K562 (cell line): ENCODE measurements around the gene ARHGAP24. TPM values are rescaled to one million over a fixed set of nuclear protein-coding genes. Genes with fewer than 3 reads are reported as not detected.

Source experiments
- ATAC-seq: fragments of 200-7000 bp; cut with Tn5 transposase; 3 replicates; pipeline ENCODE4 v1.9.1; 2020; ENCODE audit warnings: moderate library complexity
- BruUV-seq: library from RNA; stranded (reverse); fragments of 400-500 nt; replicated peaks from 2 replicates; lab custom pipeline; 2021; lab: Mats Ljungman, UMichigan
- CTCF ChIA-PET: fragments of 300-600 bp; formaldehyde crosslinking; extraction: SDS; loops from one replicate; lab custom pipeline; 2021; ENCODE audit warnings: low intra/inter-chr PET ratio; lab: Yijun Ruan, JAX
- POLR2A ChIA-PET: fragments of 300-600, 350-650 bp; sonication (Branson Sonifier 250); formaldehyde crosslinking; extraction: SDS; loops from one replicate; lab custom pipeline; 2021; ENCODE audit warnings: antibody characterized with exemption, inconsistent platforms; lab: Yijun Ruan, JAX
- DNase-seq, 4 experiments: peaks; one replicate each; pipeline versions ENCODE4 v3.0.0 to v3.0.0-alpha.2; 2011 to 2018; ENCODE audit warnings: low spot score in 3 of 4, mixed read lengths in 3 of 4; ENCODE audit errors: extremely low read depth in 1 of 4
- FAIRE-seq: peaks from 2 replicates; lab custom pipeline; 2011; peaks lifted over from hg19 to GRCh38; lab: Jason Lieb, UNC
- H2AFZ ChIP-seq: 2 replicates; pipeline ENCODE4 v1.6.0; 2011; ENCODE audit warnings: low read depth, low read length, control low read depth, inconsistent platforms
- H3K27ac ChIP-seq: fragments of 200-600 bp; 3 replicates; pipeline ENCODE4 v1.8.0; 2011; ENCODE audit warnings: low read depth, mild to moderate bottlenecking, control low read depth, inconsistent platforms, low read length, moderate library complexity, mixed read lengths; ENCODE audit errors: extremely low read depth
- H3K27me3 ChIP-seq, 2 experiments: fragments of 300-600 bp in 1 of 2; 2 replicates in 1 of 2; 3 replicates in 1 of 2; pipeline versions ENCODE4 v1.6.0 to v1.8.0; 2011; ENCODE audit warnings: inconsistent platforms in 2 of 2, low read length in 2 of 2, mild to moderate bottlenecking in 1 of 2, mixed read lengths in 1 of 2, moderate library complexity in 1 of 2; ENCODE audit not compliant: control insufficient read depth in 2 of 2, insufficient read depth in 2 of 2
- H3K36me3 ChIP-seq: fragments of 300-600 bp; 3 replicates; pipeline ENCODE4 v1.8.0; 2011; ENCODE audit warnings: mild to moderate bottlenecking, low read length, inconsistent platforms; ENCODE audit not compliant: control insufficient read depth, insufficient read depth
- H3K4me1 ChIP-seq, 2 experiments: fragments of 200-600 bp in 1 of 2; replicated peaks in 1 of 2; 2 replicates in 1 of 2; 3 replicates in 1 of 2; pipeline versions ENCODE4 v1.5.1 to v1.8.0; 2011; ENCODE audit warnings: inconsistent platforms in 2 of 2, low read length in 2 of 2, mild to moderate bottlenecking in 1 of 2, mixed read lengths in 1 of 2, moderate library complexity in 1 of 2; ENCODE audit not compliant: control insufficient read depth in 2 of 2, insufficient read depth in 2 of 2
- H3K4me2 ChIP-seq: 2 replicates; pipeline ENCODE4 v1.6.1; 2011; ENCODE audit warnings: low read length, control low read depth, inconsistent platforms, mixed read lengths; ENCODE audit not compliant: insufficient read depth
- H3K4me3 ChIP-seq: fragments of 200-600 bp; sonication (generic), shearing (Covaris generic); 2 replicates; pipeline ENCODE4 v1.5.1; 2016; ENCODE audit warnings: control low read depth, inconsistent platforms
- H3K79me2 ChIP-seq: fragments of 200-600 bp; 3 replicates; pipeline ENCODE4 v1.8.0; 2011; ENCODE audit warnings: low read length, inconsistent platforms; ENCODE audit not compliant: control insufficient read depth, insufficient read depth
- H3K9ac ChIP-seq, 2 experiments: 2 replicates each; pipeline versions ENCODE4 v1.6.0 to v1.6.1; 2011; ENCODE audit warnings: low read depth in 2 of 2, low read length in 2 of 2, control low read depth in 1 of 2, inconsistent platforms in 1 of 2, mild to moderate bottlenecking in 1 of 2, mixed read lengths in 1 of 2; ENCODE audit not compliant: insufficient read depth in 1 of 2
- H3K9me1 ChIP-seq: one replicate; pipeline ENCODE4 v1.6.0; 2011; ENCODE audit warnings: inconsistent platforms, mild to moderate bottlenecking, low read length, moderate library complexity; ENCODE audit not compliant: control insufficient read depth, insufficient read depth
- H3K9me3 ChIP-seq: replicated peaks from 2 replicates; pipeline ENCODE4 v1.5.1; 2011; ENCODE audit warnings: low read depth, low read length, inconsistent platforms; ENCODE audit not compliant: control insufficient read depth, insufficient read depth
- H4K20me1 ChIP-seq: replicated peaks from 2 replicates; pipeline ENCODE4 v1.6.1; 2011; ENCODE audit warnings: low read length, inconsistent platforms, mixed read lengths; ENCODE audit not compliant: control insufficient read depth, insufficient read depth
- AFF4 ChIP-seq: sonication (generic); formaldehyde crosslinking; IDR thresholded peaks from 2 replicates; pipeline ENCODE4 v1.8.0; 2023; ENCODE audit warnings: mild to moderate bottlenecking, missing genetic modification reagents
- BRF1 ChIP-seq: IDR thresholded peaks from 3 replicates; pipeline ENCODE4 v1.6.1; 2011; ENCODE audit warnings: borderline replicate concordance, mild to moderate bottlenecking; ENCODE audit not compliant: insufficient read length; ENCODE audit errors: extremely low read depth
- CBX2 ChIP-seq: fragments of 200-600 bp; sonication (generic); IDR thresholded peaks from one replicate; pipeline ENCODE4 v1.6.1; 2012; ENCODE audit warnings: mild to moderate bottlenecking, low read length, inconsistent platforms; ENCODE audit not compliant: insufficient read depth, poor library complexity, severe bottlenecking
- ESRRA ChIP-seq: fragments of 450-650 bp; IDR thresholded peaks from 2 replicates; pipeline ENCODE4 v1.6.1; 2014; ENCODE audit warnings: low read depth, mild to moderate bottlenecking, moderate library complexity, borderline replicate concordance
- FOXA3 ChIP-seq, 2 experiments: fragments of 450-650 bp in 1 of 2; sonication (generic) in 1 of 2; formaldehyde crosslinking; IDR thresholded peaks in 1 of 2; conservative IDR thresholded peaks in 1 of 2; 2 replicates each; pipeline versions ENCODE4 v1.4.0 to v1.8.0; 2020 to 2022; ENCODE audit warnings: mild to moderate bottlenecking in 2 of 2, missing genetic modification reagents in 1 of 2
- RBBP5 ChIP-seq: fragments of 200-600 bp; sonication (generic); IDR thresholded peaks from 2 replicates; pipeline ENCODE4 v1.6.1; 2012; ENCODE audit warnings: borderline replicate concordance, mild to moderate bottlenecking, low read length, control low read depth, inconsistent platforms; ENCODE audit not compliant: insufficient read depth, poor library complexity, severe bottlenecking
- SFPQ ChIP-seq: fragments of 200-400 bp; formaldehyde crosslinking; IDR thresholded peaks from 2 replicates; pipeline ENCODE4 v1.6.1; 2017; ENCODE audit warnings: mild to moderate bottlenecking, low read depth, low read length, moderate library complexity
- SMAD3 ChIP-seq: fragments of 450-650 bp; formaldehyde crosslinking; conservative IDR thresholded peaks from 2 replicates; pipeline ENCODE4 v1.4.0; 2020; ENCODE audit warnings: mild to moderate bottlenecking
- TFAM ChIP-seq: fragments of 250-450 bp; sonication (Bioruptor Pico); conservative IDR thresholded peaks from 2 replicates; pipeline ENCODE4 v1.5.0; 2021; ENCODE audit warnings: mild to moderate bottlenecking, moderate library complexity
- ZFP36 ChIP-seq: fragments of 150-350 bp; IDR thresholded peaks from 2 replicates; pipeline ENCODE4 v1.6.1; 2018; ENCODE audit warnings: low read length, low read depth; ENCODE audit not compliant: partially characterized antibody
- ZFPM2 ChIP-seq: fragments of 250-450 bp; sonication (Bioruptor Pico); IDR thresholded peaks from 2 replicates; pipeline ENCODE4 v1.5.1; 2022; ENCODE audit warnings: mild to moderate bottlenecking
- ZFX ChIP-seq: sonication (generic); formaldehyde crosslinking; IDR thresholded peaks from 2 replicates; pipeline ENCODE4 v1.8.0; 2022; ENCODE audit warnings: mild to moderate bottlenecking, missing genetic modification reagents, moderate library complexity
- ZNF121 ChIP-seq: sonication (generic); formaldehyde crosslinking; conservative IDR thresholded peaks from 2 replicates; pipeline ENCODE4 v1.8.0; 2022; ENCODE audit warnings: missing genetic modification reagents
- ZNF175 ChIP-seq: fragments of 200-800 bp; sonication (Bioruptor generic); IDR thresholded peaks from 2 replicates; pipeline ENCODE4 v1.6.1; 2016; ENCODE audit warnings: low read depth, mild to moderate bottlenecking, missing genetic modification characterization, missing compliant biosample characterization
- ZNF212 ChIP-seq: fragments of 450-650 bp; formaldehyde crosslinking; IDR thresholded peaks from 2 replicates; pipeline ENCODE4 v1.4.0; 2020; ENCODE audit warnings: mild to moderate bottlenecking
- ZNF778 ChIP-seq: fragments of 450-650 bp; formaldehyde crosslinking; IDR thresholded peaks from 2 replicates; pipeline ENCODE4 v1.4.0; 2020; ENCODE audit warnings: mild to moderate bottlenecking, moderate library complexity
- WGBS: fragments of 100-300 bp; shearing (Covaris generic); methylation state at CpG from one replicate; pipeline ENCODE4 v1.1.6; 2016; ENCODE audit warnings: low coverage, mixed read lengths; ENCODE audit not compliant: insufficient coverage; ENCODE audit errors: missing lambda C conversion rate; 5-methylcytosine and 5-hydroxymethylcytosine counted together
- in situ Hi-C: fragments of 300-500 bp; cut with MboI; formaldehyde crosslinking; loops from 4 replicates; pipeline ENCODE4 v1.15.0; 2018; ENCODE audit warnings: inconsistent platforms, mixed read lengths
- intact Hi-C: fragments of 100-400 bp; cut with micrococcal nuclease; formaldehyde crosslinking; loops from 2 replicates; pipeline ENCODE4 v1.14.2; 2022
- polyA plus RNA-seq, 8 experiments: library from polyadenylated mRNA; depleted of rRNA in 4 of 8; stranded (reverse) in 5 of 8; unstranded in 3 of 8; fragments of >200 nt; fragmentation: Nextera tagmentation in 2 of 8; fragmentation: Illumina TruSeq in 1 of 8; extraction: Ambion mirVana in 2 of 8; extraction: Trizol in 1 of 8; gene quantifications; 2 replicates each; pipeline versions ENCODE4 v1.2.1 to v1.2.3, GENCODE V29; 2011 to 2014; ENCODE audit warnings: inconsistent platforms in 1 of 8, missing spikeins in 1 of 8
- total RNA-seq, 7 experiments: library from RNA; depleted of rRNA in 6 of 7; stranded (reverse); fragments of >200 nt in 6 of 7; fragmentation: Illumina TruSeq in 2 of 7; extraction: Trizol in 2 of 7; gene quantifications; 2 replicates each; pipeline versions ENCODE4 v1.2.1 to v1.2.3, GENCODE V29; 2011 to 2021; ENCODE audit warnings: low replicate concordance in 1 of 7

Gene ARHGAP24
- total and polyA plus RNA-seq, 9 of the 15 experiments (the other 6 are each of a cell fraction or from before 2014, with no cell fraction given) = 8.0 to 22.6 (median 14.0) TPM

- TF ChIP-seq ZNF175 (CRISPR knock-in tag) (no peak), SMAD3 (CRISPR knock-in tag) (no peak), ZNF778 (CRISPR knock-in tag) (no peak), ZNF212 (CRISPR knock-in tag) (no peak), CBX2 (no peak), SFPQ (no peak), ESRRA (no peak), BRF1 (no peak), FOXA3 (CRISPR knock-in tag; conservative IDR thresholded peaks at IDR 0.05 in 1 of 2, IDR thresholded peaks at IDR 0.05 in 1 of 2) (no peak), ZFPM2 (CRISPR knock-in tag) (no peak), AFF4 (no peak), ZFP36 (no peak), ZNF121 (CRISPR knock-in tag) (no peak), TFAM (CRISPR knock-in tag) (no peak), ZFX (no peak), RBBP5 (no peak)
- ChIA-PET POLR2A (interaction anchor here (0.6 kb wide), 1 partner anchor 257 kb away, joined by 3 read pairs; the partner anchor contains the start of gene ARHGAP24), CTCF (no interaction called here)
- WGBS = 0% methylated on average over 1 of the region's 1 CpG
- Histone ChIP-seq H3K4me3 (no peak overlapping the region), H3K9me3 (no peaks in the 10 kb centered on the region), H3K27ac (no peak overlapping the region), H2AFZ (no peak overlapping the region), H3K4me2 (no peak overlapping the region), H4K20me1 (no peaks in the 10 kb centered on the region), H3K27me3 (no peaks in the 10 kb centered on the region), H3K36me3 (no peaks in the 10 kb centered on the region), H3K4me1 (peaks cover 0 to under 1% of the 10 kb centered on the region in 2 experiments; a peak in 2 of 5 replicates), H3K79me2 (no peaks in the 10 kb centered on the region), H3K9me1 (no peaks in the 10 kb centered on the region), H3K9ac (no peak overlapping the region)
- ATAC-seq (no peak), FAIRE-seq (no peak), DNase-seq (no peak)
- in situ Hi-C loops = no loop called here
- intact Hi-C loops = no loop called here
- no TSS peak for BruUV-seq
Measured at GRCh38 chr4:85732124-85732523, 257.2 kb downstream of the ARHGAP24 start.
